Measurements from ENCODE around the gene KMT2C.

The KMT2C gene

GRCh38 chr7:152090747-152091146 lies 345.1 kb downstream of the KMT2C start:
- no peak for DNase-seq

GRCh38 chr7:152089183-152089582 lies 346.6 kb downstream of the KMT2C start:
- no peak for DNase-seq

- no peak for DNase-seq
Observed at GRCh38 chr7:152086513-152086912, 349.3 kb downstream of the KMT2C start.

- no peak for DNase-seq
Observed at GRCh38 chr7:152085131-152085530, 350.7 kb downstream of the KMT2C start.
